ENCODE measurements around the gene EPS8L1. TPM values are rescaled to one million over a fixed set of nuclear protein-coding genes. Genes with fewer than 3 reads are reported as not detected.
"Not testable (repeated sequence)": the region's sequence is repeated elsewhere in the genome, so short reads cannot be mapped to it uniquely, and the experiment has no call there.

Gene EPS8L1
- total RNA-seq, 1 donor from 2014 or later, result 47.6 TPM

- DNase-seq, result no peak
Observed at GRCh38 chr19:55050749-55051532, 24.7 kb upstream of the EPS8L1 start.

DNA sequence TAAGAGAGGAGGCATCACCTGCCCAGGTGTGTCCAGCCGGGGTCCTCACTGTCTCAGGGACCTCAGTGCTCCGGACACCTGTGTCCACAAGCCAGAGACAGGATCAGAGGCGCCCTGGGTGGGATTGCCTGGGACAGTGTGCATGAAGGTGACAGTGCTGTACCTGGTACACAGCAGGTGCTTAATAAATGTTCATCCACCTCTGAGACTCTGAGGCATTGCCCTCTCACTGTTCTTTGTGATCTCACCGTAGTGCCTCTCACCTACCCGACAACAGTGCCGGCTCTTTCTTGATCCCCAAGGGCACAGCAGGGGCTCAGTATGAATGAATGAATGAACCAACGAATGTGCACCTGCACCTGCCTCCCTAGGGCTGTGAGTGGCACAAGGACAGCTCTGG, 21.9 kb upstream of the EPS8L1 start:
- DNase-seq, result no peak

DNA sequence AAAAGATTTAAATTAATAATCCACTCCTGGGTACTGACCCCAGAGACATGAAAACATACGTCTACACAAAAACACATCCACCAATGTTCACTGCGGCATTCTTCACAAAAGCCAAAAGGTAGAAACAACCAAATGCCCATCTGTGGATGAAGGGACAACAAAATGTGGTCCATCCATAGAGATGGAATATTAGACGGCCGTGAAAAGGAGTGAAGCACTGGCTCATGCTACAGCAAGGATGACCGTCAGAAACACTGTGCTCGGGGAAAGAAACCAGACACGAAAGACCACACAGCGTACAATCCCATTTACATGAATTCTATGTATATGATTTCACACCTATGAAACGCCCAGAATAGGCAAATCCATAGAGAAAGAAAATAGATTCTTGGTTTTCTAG, 18.8 kb upstream of the EPS8L1 start:
- no peak for DNase-seq

GRCh38 chr19:55058781-55059610, 16.7 kb upstream of the EPS8L1 start:
- no peak for DNase-seq

DNA sequence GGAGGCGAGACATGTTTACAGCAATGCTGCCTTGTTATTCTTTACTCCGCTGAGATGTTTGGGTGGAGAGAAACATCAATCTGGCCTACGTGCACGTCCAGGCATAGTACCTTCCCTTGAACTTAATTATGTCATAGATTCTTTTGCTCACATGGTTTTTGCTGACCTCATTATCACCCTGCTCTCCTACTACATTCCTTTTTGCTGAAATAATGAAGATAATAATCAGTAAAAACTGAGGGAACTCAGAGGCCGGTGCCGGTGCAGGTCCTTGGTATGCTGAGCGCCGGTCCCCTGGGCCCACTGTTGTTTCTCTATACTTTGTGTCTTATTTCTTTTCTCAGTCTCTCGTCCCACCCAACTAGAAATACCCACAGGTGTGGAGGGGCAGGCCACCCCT, 15.4 kb upstream of the EPS8L1 start:
- DNase-seq, result not testable (repeated sequence)

GRCh38 chr19:55062735-55063491, 12.8 kb upstream of the EPS8L1 start, which contains the start of gene RDH13:
TSS of gene RDH13 (minus strand) at chr19:55063148. CDS start at chr19:55063032, 116 bp downstream.
- DNase-seq, result peak; percentile 87

- DNase-seq, result no peak
Observed at GRCh38 chr19:55063492-55063843, 12.2 kb upstream of the EPS8L1 start.

DNA sequence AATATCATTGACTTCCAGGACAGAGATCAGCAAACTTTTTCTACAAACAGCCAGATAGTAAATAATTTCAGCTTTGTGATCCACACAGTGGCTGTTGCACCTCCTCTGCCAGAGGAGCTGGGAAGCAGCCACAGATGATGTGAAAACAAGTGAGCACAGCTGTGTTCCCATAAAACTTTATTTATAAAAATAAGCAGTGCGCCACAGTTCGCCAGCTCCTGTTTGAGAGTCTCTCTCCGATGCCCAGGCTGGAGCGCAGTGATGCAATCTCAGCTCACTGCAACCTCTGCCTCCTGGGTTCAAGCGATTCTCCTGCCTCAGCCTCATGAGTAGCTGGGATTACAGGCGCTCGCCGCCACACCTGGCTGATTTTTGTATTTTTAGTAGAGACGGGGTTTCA, 10.2 kb upstream of the EPS8L1 start:
- DNase-seq, result not testable (repeated sequence)

GRCh38 chr19:55066107-55066709, 9.5 kb upstream of the EPS8L1 start:
- DNase-seq, result no peak

GRCh38 chr19:55067869-55068268, 7.8 kb upstream of the EPS8L1 start:
- no peak for DNase-seq

DNA sequence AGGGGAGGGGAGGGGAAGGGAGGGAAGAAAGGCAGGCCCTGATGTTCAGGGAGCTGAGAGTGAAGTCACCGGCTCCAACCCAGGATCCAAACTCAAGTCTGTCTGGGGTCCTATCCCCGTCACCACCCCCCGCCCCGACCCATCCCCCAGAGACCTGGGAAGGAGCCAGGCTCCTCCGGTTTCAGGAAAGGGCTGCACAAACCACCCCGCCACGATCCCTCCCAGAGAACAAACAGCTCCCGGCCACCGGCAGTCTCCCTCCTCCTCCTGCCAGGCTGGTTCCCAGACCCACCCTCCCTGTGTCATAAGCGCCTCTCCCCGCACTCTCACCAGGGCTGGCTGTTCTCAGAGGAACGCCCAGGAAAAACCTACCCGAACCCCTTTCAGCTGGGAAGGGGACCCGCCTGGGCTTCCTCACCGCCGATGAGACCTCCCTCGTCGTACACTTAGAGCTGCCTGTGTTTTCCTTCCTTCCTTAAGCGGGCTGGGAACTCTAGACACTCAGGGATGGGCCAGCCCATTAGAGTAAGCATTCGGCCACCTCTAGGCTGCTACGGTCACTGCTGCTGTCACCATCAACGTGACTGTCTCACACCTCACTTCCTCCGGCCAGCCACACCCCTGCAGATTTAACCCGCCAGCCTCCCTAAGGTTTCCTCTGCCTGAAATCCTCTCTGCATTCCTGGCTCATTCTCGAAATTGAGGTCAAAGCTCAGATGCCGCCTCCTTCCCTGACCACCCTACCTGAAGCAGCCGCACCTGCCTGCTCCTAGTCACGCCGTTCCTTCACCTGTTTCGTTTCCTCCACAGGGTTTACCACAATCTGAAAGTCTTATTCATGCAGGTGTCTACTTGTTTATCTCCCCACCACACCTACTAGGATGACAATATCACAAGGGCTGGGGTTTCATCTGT, 6.5 kb upstream of the EPS8L1 start:
- DNase-seq, result no peak

DNA sequence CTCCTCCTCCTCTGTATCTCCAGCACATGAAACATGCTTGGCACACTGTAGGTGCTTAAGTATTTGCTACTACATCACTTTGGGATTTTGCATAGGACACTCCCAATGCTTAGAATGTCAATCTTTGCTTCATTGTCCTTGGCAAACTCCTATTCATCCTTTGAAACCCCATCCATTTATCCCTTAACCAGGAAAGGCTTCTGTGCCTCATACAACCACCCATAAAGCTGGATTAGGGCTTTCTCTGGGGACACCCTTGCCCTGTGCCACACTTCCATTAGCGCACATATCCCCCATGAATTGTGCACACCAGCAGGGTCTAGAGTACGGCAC, 5.8 kb upstream of the EPS8L1 start:
- DNase-seq, result no peak

GRCh38 chr19:55070466-55071128, 5.1 kb upstream of the EPS8L1 start:
- DNase-seq, result no peak

- no peak for DNase-seq
Observed at GRCh38 chr19:55071129-55071502, 4.6 kb upstream of the EPS8L1 start.

DNA sequence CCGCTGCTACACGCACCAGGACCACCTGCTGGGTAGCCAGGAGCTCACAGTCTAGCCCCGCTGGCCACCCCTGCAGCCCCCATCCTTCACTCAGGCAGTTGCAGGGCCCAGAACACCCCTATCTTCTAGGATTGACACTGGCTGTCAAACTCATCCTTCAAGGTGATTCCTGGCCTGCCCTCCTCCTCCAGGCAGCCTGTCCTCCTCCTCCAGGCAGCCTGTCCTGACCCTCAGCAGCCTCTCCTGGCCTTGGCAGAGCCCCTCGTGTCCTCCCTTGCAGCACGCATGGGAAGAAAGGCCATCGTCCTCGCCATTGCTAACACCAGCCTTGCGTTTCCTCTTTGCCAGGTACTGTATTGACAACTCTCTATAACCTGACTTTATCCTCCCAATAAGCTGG, 3.8 kb upstream of the EPS8L1 start:
- DNase-seq, result no peak

DNA sequence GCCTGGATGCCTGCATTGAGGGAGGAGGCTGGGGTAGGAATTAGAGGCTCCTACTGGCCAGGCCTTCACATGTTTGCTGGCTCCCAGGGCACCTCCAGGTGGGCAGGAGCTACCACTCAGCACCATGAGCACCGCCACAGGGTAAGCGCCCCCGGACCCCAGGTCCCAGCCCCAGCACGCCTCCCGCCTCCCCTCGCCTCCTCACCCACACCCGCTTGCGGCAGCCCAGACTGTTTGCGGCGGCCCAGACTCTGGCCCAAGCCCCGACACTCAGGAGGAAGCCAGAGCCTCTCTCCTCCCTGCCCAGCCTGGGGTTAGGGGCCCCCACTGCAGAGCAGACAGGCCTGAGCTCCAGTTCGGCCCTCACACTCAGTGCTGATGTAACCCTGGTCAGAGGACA, 652 bp downstream of the EPS8L1 start:
- no peak for DNase-seq

GRCh38 chr19:55077106-55077505, 1.4 kb downstream of the EPS8L1 start:
- DNase-seq, result no peak

DNA sequence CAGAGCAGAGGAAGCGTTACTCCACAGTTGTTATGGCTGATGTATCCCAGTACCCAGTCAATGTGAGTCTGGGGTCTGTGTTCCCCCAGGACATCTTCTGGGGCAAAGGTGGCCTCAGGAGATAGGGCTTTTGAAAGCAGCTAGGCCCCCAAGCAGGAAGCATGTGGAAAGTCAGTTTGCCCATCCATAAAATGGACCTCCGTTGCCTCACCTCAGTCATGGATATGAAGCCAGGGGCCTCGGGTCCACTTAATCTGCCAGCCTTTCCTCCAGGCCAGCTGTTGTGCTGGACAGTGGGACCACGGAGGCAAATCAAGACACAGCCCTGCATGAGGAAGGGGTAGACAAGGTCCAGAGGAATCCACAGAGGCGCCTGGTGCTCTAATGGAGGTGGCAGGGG, 3.3 kb downstream of the EPS8L1 start:
- DNase-seq, result no peak

GRCh38 chr19:55079400-55080038, 3.9 kb downstream of the EPS8L1 start:
- no peak for DNase-seq
